ENCODE results near the gene OR8S1. TPM values are rescaled to one million over a fixed set of nuclear protein-coding genes. Genes with fewer than 3 reads are reported as not detected.

OR8S1 gene
- not detected in 2 replicates for total RNA-seq

GRCh38 chr12:48525332-48525731 is at the start of gene OR8S1:
TSS of gene OR8S1 (plus strand) at chr12:48525632. CDS start at chr12:48525632, 0 bp downstream.

GRCh38 chr12:48482198-48482597 is 43.2 kb upstream of the OR8S1 start, which contains the start of gene C12orf54:
TSS of gene C12orf54 (plus strand) at chr12:48482498. CDS start at chr12:48483297, 799 bp downstream.

GRCh38 chr12:48569946-48570345 is 44.5 kb downstream of the OR8S1 start, which contains the start of gene LALBA:
TSS of gene LALBA (minus strand) at chr12:48570046. CDS start at chr12:48570020, 26 bp downstream.

Other genes with a start within 250 kb of the OR8S1 start
- 2.0 and 3.3 TPM in 2 replicates for gene ZNF641, start 174.7 kb upstream of the OR8S1 start, total RNA-seq
- not detected in 2 replicates for gene ANP32D, start 53.1 kb upstream of the OR8S1 start, total RNA-seq
- not detected in 2 replicates for gene C12orf54, start 43.1 kb upstream of the OR8S1 start, total RNA-seq
- gene LALBA, start 44.4 kb downstream of the OR8S1 start, total RNA-seq, result not detected in 2 replicates
- gene KANSL2, start 156.6 kb downstream of the OR8S1 start, total RNA-seq, result 35.8 and 39.0 TPM in 2 replicates
- gene CCNT1, start 191.1 kb downstream of the OR8S1 start, total RNA-seq, result 11.8 and 12.5 TPM in 2 replicates

Data from bronchus fibroblast of lung (primary cell).